Neural cell (in vitro differentiated cells): ENCODE measurements around the gene SLC13A3.

ENCODE experiments used
- CTCF ChIP-seq: fragments of 450-650 bp; IDR thresholded peaks from 2 replicates; pipeline ENCODE4 v1.5.1; 2014; ENCODE audit warnings: antibody characterized with exemption, mild to moderate bottlenecking, moderate library complexity; ENCODE audit not compliant: poor library complexity, severe bottlenecking
- EP300 ChIP-seq: fragments of 450-650 bp; conservative IDR thresholded peaks from 2 replicates; pipeline ENCODE4 v1.6.1; 2014; ENCODE audit warnings: antibody characterized with exemption, mild to moderate bottlenecking, moderate library complexity; ENCODE audit not compliant: poor library complexity, severe bottlenecking
- REST ChIP-seq: IDR thresholded peaks from 2 replicates; pipeline ENCODE4 v1.6.1; 2012; ENCODE audit warnings: borderline replicate concordance
- TAF1 ChIP-seq: IDR thresholded peaks from 2 replicates; pipeline ENCODE4 v1.6.1; 2012; ENCODE audit warnings: low read depth

GRCh38 chr20:46581391-46581790 lies 69.9 kb downstream of the SLC13A3 start:
- TF ChIP-seq CTCF (no peak), TAF1 (no peak), REST (no peak), EP300 (no peak)
